ENCODE measurements around the gene SMIM5.

Gene SMIM5

GRCh38 chr17:75604034-75604695 is 29.1 kb upstream of the SMIM5 start:
- DNase-seq: no peak

- no peak for DNase-seq
These were observed 27.4 kb upstream of the SMIM5 start for GRCh38 chr17:75605790-75606189.

- DNase-seq: no peak
These were observed 26.1 kb upstream of the SMIM5 start for GRCh38 chr17:75607086-75607485.

- no peak for DNase-seq
These were observed 22.9 kb upstream of the SMIM5 start for GRCh38 chr17:75610103-75610984.

GRCh38 chr17:75611851-75612429 is 21.3 kb upstream of the SMIM5 start:
- DNase-seq: no peak

GRCh38 chr17:75612906-75613626 is 20.2 kb upstream of the SMIM5 start:
- DNase-seq: no peak

GRCh38 chr17:75614006-75614405 is 19.2 kb upstream of the SMIM5 start:
- no peak for DNase-seq

GRCh38 chr17:75614556-75615270 is 18.5 kb upstream of the SMIM5 start:
- no peak for DNase-seq

- DNase-seq: no peak
These were observed 17.9 kb upstream of the SMIM5 start for GRCh38 chr17:75615301-75615700.

GRCh38 chr17:75616521-75617122 is 16.6 kb upstream of the SMIM5 start:
- DNase-seq: no peak

GRCh38 chr17:75617218-75617617 is 16.0 kb upstream of the SMIM5 start:
- no peak for DNase-seq

GRCh38 chr17:75617675-75618074 is 15.6 kb upstream of the SMIM5 start:
- DNase-seq: no peak

GRCh38 chr17:75619506-75620431 is 13.5 kb upstream of the SMIM5 start:
- DNase-seq: peak; percentile 16

GRCh38 chr17:75621489-75621888 is 11.7 kb upstream of the SMIM5 start:
- DNase-seq: no peak

- no peak for DNase-seq
These were observed 11.2 kb upstream of the SMIM5 start for GRCh38 chr17:75622076-75622475.

GRCh38 chr17:75622771-75623273 is 10.4 kb upstream of the SMIM5 start:
- DNase-seq: no peak

GRCh38 chr17:75623386-75623785 is 9.8 kb upstream of the SMIM5 start:
- DNase-seq: no peak

GRCh38 chr17:75624021-75624420 is 9.2 kb upstream of the SMIM5 start:
- DNase-seq: no peak

GRCh38 chr17:75624714-75625345 is 8.4 kb upstream of the SMIM5 start:
- no peak for DNase-seq

- DNase-seq: peak; percentile 23
These were observed 7.3 kb upstream of the SMIM5 start for GRCh38 chr17:75625813-75626486.
